Pancreas (tissue), 10 donors: ENCODE measurements around the gene PIK3C2B. TPM values are rescaled to one million over a fixed set of nuclear protein-coding genes. Genes with fewer than 3 reads are reported as not detected.

Experiments
- ATAC-seq, 4 donors: fragments of 200-7000 bp; cut with Tn5 transposase; one replicate each; pipeline versions ENCODE4 v1.8.0 to v1.9.1; 2020; ENCODE audit warnings: mild to moderate bottlenecking in 4 of 4, moderate library complexity in 4 of 4
- DNase-seq, 6 donors: peaks; one replicate each; pipeline ENCODE4 v3.0.0-alpha.2; 2020
- FAIRE-seq: peaks from 2 replicates; lab custom pipeline; 2012; peaks lifted over from hg19 to GRCh38; lab: Jason Lieb, UNC
- H3K27ac ChIP-seq, 4 donors: fragments of 200-600 bp; sonication (generic); 1 replicate in 3 of 4; 2 replicates in 1 of 4; pipeline versions ENCODE4 v1.5.0 to v1.8.0; 2020
- H3K27me3 ChIP-seq, 4 donors: fragments of 200-600 bp; one replicate each; pipeline ENCODE4 v1.8.0; 2021
- H3K36me3 ChIP-seq, 3 donors: fragments of 200-600 bp; sonication (generic) in 1 of 3; one replicate each; pipeline versions ENCODE4 v1.5.0 to v1.8.0; 2020 to 2021
- H3K4me1 ChIP-seq, 3 donors: fragments of 200-600 bp; one replicate each; pipeline ENCODE4 v1.8.0; 2021
- H3K4me3 ChIP-seq, 4 donors: fragments of 200-600 bp; sonication (generic) in 2 of 4; one replicate each; pipeline versions ENCODE4 v1.5.0 to v1.8.0; 2020 to 2021
- H3K9me3 ChIP-seq, 4 donors: fragments of 200-600 bp; one replicate each; pipeline ENCODE4 v1.8.0; 2021
- WGBS, 2 donors: extraction: QIAGEN DNeasy Blood & Tissue Kit; methylation state at CpG; one replicate each; pipeline ENCODE4 v1.1.7; 2013; 5-methylcytosine and 5-hydroxymethylcytosine counted together
- intact Hi-C, 3 donors: fragments of 100-400 bp; cut with DNase I; formaldehyde crosslinking; loops; one replicate each; pipeline versions ENCODE4 v1.11.1 to v1.14.2; 2022
- polyA plus RNA-seq, 2 donors: library from polyadenylated mRNA; stranded (reverse); fragments of 200-250 nt; gene quantifications; one replicate each; pipeline ENCODE4 v1.2.3, GENCODE V29; 2013
- total RNA-seq, 6 donors: library from RNA; stranded (reverse); fragmentation: NEBNext Ultra II Directional in 4 of 6; extraction: Animal tissue kit (Norgen Biotek cat#: 25700) in 4 of 6; gene quantifications; one replicate each; pipeline versions ENCODE4 v1.2.1 to v1.2.4, GENCODE V29; 2021 to 2023
- TF ChIP-seq, protein P1 (sequence below), 4 donors: fragments of 200-600 bp; sonication (generic) in 3 of 4; IDR thresholded peaks; one replicate each; pipeline versions ENCODE4 v1.5.0 to v1.8.0; 2021; ENCODE audit warnings: antibody characterized with exemption in 4 of 4
- donor health status: healthy with polysubstance abuse.
- donor health status: DM: no; HTN: no; CAD: no; lungs with moderate emphysema.
- donor health status: DM: no; HTN: no; CAD: no.
- donor health status: control.
- donor health status: control.
- donor health status: Bipolar disorder and iron deficiency.
- donor health status: DM: yes; HTN: yes; CAD: no.
- donor health status: DM: no; HTN: no; CAD: no.
- donor health status: DM: no; HTN: no; CAD: no.
- donor health status: DM: yes; HTN: yes; CAD: no.

PIK3C2B gene
- total and polyA plus RNA-seq, 8 donors: 5.4 to 17.5 (median 9.7) TPM

DNA sequence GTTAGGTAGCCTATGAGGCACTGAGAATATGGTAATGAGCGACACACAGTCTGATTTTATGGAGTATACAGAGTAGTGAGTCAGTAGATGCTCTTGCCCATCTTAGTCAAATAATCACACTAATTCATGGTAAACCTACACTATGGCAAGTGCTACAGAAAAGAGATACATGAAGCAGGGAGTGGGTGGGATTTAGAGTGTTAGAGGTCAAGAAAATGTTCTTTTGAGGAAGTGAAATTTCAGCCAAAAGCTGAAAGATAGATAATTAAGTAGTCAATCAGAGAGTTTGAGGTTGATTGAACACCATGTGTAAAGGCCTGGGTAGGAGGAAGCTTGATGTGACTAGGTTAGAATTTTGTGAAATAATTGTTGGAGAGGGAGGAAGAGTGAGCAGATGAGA is 36.3 kb upstream of the PIK3C2B start:
- Histone ChIP-seq H3K9me3 (no peaks in the 10 kb centered on the region), H3K4me3 (no peak overlapping the region), H3K27me3 (no peaks in the 10 kb centered on the region), H3K27ac (no peak overlapping the region), H3K36me3 (peaks cover 4 to 55% (median 49%) of the 10 kb centered on the region in 3 donors), H3K4me1 (peaks cover 0 to 12% (median 8%) of the 10 kb centered on the region in 3 donors)
- TF ChIP-seq, protein P1, sequence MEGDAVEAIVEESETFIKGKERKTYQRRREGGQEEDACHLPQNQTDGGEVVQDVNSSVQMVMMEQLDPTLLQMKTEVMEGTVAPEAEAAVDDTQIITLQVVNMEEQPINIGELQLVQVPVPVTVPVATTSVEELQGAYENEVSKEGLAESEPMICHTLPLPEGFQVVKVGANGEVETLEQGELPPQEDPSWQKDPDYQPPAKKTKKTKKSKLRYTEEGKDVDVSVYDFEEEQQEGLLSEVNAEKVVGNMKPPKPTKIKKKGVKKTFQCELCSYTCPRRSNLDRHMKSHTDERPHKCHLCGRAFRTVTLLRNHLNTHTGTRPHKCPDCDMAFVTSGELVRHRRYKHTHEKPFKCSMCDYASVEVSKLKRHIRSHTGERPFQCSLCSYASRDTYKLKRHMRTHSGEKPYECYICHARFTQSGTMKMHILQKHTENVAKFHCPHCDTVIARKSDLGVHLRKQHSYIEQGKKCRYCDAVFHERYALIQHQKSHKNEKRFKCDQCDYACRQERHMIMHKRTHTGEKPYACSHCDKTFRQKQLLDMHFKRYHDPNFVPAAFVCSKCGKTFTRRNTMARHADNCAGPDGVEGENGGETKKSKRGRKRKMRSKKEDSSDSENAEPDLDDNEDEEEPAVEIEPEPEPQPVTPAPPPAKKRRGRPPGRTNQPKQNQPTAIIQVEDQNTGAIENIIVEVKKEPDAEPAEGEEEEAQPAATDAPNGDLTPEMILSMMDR (IDR thresholded peaks at IDR 0.05): no peak
- intact Hi-C loops: no loop called here
- DNase-seq (no peak), FAIRE-seq (no peak), ATAC-seq (no peak)
- WGBS, 2 donors: 97 to 100% methylated on average over 1 of the region's 1 CpG

DNA sequence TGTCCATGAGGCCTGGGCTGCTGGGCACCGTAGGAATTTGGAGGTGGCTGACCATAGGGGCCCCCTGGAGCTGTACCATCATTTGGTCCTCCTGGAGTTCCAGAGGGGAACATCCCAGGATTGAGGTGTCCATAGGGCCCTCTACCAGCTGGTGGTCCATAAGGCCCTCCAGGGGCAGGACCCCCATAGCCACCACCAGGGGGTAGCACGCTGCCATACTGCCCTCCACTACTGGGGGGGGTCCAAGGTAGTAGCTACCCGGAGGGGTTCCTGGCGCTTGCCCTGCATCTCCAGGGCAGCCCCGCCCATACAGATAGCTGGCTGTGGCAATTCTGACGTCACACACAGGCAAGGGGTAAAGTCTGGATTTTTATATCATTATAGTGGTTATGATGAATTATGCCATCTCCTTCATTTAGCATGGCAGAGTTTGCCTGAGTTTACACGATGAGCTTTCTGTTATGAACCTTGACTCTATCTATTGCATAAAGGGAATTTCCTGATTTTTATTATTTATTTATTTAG is 34.8 kb upstream of the PIK3C2B start:
- Histone ChIP-seq H3K4me3 (no peak overlapping the region), H3K9me3 (no peaks in the 10 kb centered on the region), H3K4me1 (peaks cover 0 to 12% (median 8%) of the 10 kb centered on the region in 3 donors), H3K27me3 (no peaks in the 10 kb centered on the region), H3K27ac (no peak overlapping the region), H3K36me3 (peaks cover 4 to 59% (median 48%) of the 10 kb centered on the region in 3 donors)
- ATAC-seq: peak in 2 of 4 donors; percentile 10 to 15
- no peak for DNase-seq
- WGBS, 2 donors: 84 to 89% methylated on average over 7 of the region's 7 CpGs
- no peak for FAIRE-seq
- intact Hi-C loops: no loop called here
- TF ChIP-seq, protein P1 (IDR thresholded peaks at IDR 0.05): no peak

DNA sequence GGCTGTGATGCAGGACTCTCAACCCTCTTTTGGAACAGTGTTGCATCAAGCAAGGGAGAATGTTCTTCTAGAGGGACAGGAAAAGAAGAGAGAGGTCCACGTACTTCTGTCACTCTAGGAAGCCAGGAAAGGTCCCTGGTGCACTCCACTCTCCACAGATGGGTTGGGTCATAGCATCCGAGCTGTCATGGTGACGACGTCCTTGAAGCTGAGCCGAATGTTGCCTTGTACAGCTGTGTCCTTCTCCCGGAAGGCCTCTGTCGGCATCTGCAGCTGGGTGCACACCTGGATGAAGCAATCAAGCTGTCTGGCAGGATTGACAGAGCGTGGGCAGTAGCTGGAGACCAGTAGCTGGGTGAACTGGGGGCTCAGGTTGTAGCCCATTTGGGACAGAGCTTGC is 34.1 kb upstream of the PIK3C2B start:
- H3K36me3 ChIP-seq: peaks cover 4 to 53% (median 44%) of the 10 kb centered on the region in 3 donors

DNA sequence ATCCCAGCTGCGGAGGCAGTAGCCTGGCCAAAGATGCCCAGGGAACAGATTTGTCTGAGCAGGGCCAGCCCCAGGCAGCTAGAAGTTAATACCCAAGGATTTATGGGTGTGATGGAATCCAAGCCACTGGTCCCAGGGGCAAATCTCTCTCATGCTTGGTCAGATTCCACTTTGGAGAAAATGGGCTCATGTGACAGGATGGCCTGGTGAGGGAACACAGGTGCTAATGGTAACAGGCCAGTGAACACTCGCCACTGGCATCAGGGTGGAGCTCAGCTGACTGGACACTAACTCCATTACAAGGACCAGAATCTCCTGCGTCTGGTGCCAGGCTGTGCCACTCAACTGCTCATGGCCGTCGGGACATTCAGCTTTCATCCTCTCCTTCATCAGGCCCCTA is 33.6 kb upstream of the PIK3C2B start:
- H3K36me3 ChIP-seq: peaks cover 4 to 53% (median 44%) of the 10 kb centered on the region in 3 donors
- DNase-seq: no peak
- H3K4me3 ChIP-seq: no peak overlapping the region
- intact Hi-C loops: no loop called here
- TF ChIP-seq, protein P1 (IDR thresholded peaks at IDR 0.05): no peak
- ATAC-seq: no peak
- H3K9me3 ChIP-seq: no peaks in the 10 kb centered on the region
- H3K27me3 ChIP-seq: no peaks in the 10 kb centered on the region
- H3K4me1 ChIP-seq: peaks cover 0 to 11% (median 8%) of the 10 kb centered on the region in 3 donors
- 89 to 95% methylated on average over 5 of the region's 5 CpGs for WGBS, 2 donors
- no peak for FAIRE-seq
- H3K27ac ChIP-seq: no peak overlapping the region

More for the DNA sequence above, 34.1 kb upstream of the PIK3C2B start:
- Histone ChIP-seq H3K4me3 (no peak overlapping the region), H3K27ac (no peak overlapping the region), H3K9me3 (no peaks in the 10 kb centered on the region), H3K27me3 (no peaks in the 10 kb centered on the region), H3K4me1 (peaks cover 0 to 12% (median 8%) of the 10 kb centered on the region in 3 donors)
- DNase-seq (no peak), FAIRE-seq (no peak), ATAC-seq (peak in 1 of 4 donors; percentile 8)
- TF ChIP-seq, protein P1 (IDR thresholded peaks at IDR 0.05): no peak
- WGBS, 2 donors: 69 to 74% methylated on average over 8 of the region's 8 CpGs
- intact Hi-C loops: no loop called here

DNA sequence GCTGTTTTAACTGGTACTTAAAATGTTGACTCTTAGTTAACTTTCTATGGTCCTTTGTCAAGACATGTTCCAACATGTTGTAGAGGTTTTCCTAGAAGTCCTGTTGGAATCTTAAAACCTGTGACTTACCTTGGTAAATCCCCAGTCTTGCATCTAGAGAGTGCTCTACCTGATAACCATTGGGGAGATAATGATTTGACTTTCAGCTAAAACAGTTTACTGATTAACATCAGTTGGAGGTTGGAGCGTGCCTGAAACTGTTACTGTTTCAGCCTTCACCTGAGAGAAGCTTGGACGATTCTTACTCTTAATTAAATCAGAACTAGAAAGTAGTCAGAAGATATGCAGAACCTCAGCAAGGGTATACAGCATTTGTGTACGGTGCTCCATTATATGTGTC is 30.4 kb upstream of the PIK3C2B start:
- WGBS, 2 donors: 58 to 60% methylated on average over 3 of the region's 3 CpGs
- Histone ChIP-seq H3K4me1 (peaks cover 0 to 5% (median 0%) of the 10 kb centered on the region in 3 donors), H3K4me3 (no peak overlapping the region), H3K9me3 (no peaks in the 10 kb centered on the region), H3K36me3 (peaks cover 4 to 37% (median 34%) of the 10 kb centered on the region in 3 donors), H3K27me3 (no peaks in the 10 kb centered on the region), H3K27ac (no peak overlapping the region)
- TF ChIP-seq, protein P1 (IDR thresholded peaks at IDR 0.05): no peak
- ATAC-seq (peak in 1 of 4 donors; percentile 22), FAIRE-seq (no peak), DNase-seq (no peak)
- intact Hi-C loops: no loop called here
